ENCODE data around the gene DPP9.

- TF ChIP-seq CTCF (conservative IDR thresholded peaks at IDR 0.05 in 1 of 2, IDR thresholded peaks at IDR 0.05 in 1 of 2; ENCODE audit: low read depth in 1 of 2, low read length in 2 of 2) (no peak), EZH2 (IDR thresholded peaks at IDR 0.05; ENCODE audit: low read length, missing control alignments) (no peak)
These were observed 68.9 kb downstream of the DPP9 start for GRCh38 chr19:4654437-4655361.
